Spleen (tissue), 11 donors: ENCODE results near the gene MT1G. TPM values are rescaled to one million over a fixed set of nuclear protein-coding genes. Genes with fewer than 3 reads are reported as not detected.

Source experiments
- DNase-seq: peaks from one replicate; pipeline ENCODE4 v3.0.0-alpha.2; 2020
- H3K27ac ChIP-seq, 8 donors: fragments of 200-600 bp; sonication (generic) in 7 of 8; 1 replicate in 4 of 8; 2 replicates in 4 of 8; pipeline versions ENCODE4 v1.5.0 to v1.8.0; 2016 to 2021; ENCODE audit warnings: inconsistent platforms in 4 of 8, mild to moderate bottlenecking in 4 of 8, moderate library complexity in 1 of 8
- H3K27me3 ChIP-seq, 7 donors: fragments of 200-600 bp; sonication (generic) in 6 of 7; replicated peaks in 1 of 7; 1 replicate in 4 of 7; 2 replicates in 3 of 7; pipeline versions ENCODE4 v1.5.0 to v1.8.0; 2016 to 2021; ENCODE audit warnings: inconsistent platforms in 3 of 7, mild to moderate bottlenecking in 1 of 7
- H3K36me3 ChIP-seq, 6 donors: fragments of 200-600 bp; sonication (generic) in 5 of 6; 1 replicate in 4 of 6; 2 replicates in 2 of 6; pipeline versions ENCODE4 v1.5.0 to v1.8.0; 2016 to 2021; ENCODE audit warnings: inconsistent platforms in 2 of 6
- H3K4me1 ChIP-seq, 6 donors: fragments of 200-600 bp; sonication (generic) in 5 of 6; 1 replicate in 3 of 6; 2 replicates in 3 of 6; pipeline versions ENCODE4 v1.5.0 to v1.8.0; 2016 to 2021; ENCODE audit warnings: inconsistent platforms in 3 of 6
- H3K4me3 ChIP-seq, 8 donors: fragments of 200-600 bp; sonication (generic) in 7 of 8; 1 replicate in 4 of 8; 2 replicates in 4 of 8; pipeline versions ENCODE4 v1.5.0 to v1.8.0; 2016 to 2021; ENCODE audit warnings: inconsistent platforms in 4 of 8, mild to moderate bottlenecking in 4 of 8, moderate library complexity in 2 of 8
- H3K9me3 ChIP-seq, 8 donors: fragments of 200-600 bp; sonication (generic) in 7 of 8; 1 replicate in 4 of 8; 2 replicates in 4 of 8; pipeline versions ENCODE4 v1.5.0 to v1.8.0; 2016 to 2021; ENCODE audit warnings: inconsistent platforms in 4 of 8
- POLR2A ChIP-seq, 3 donors: fragments of 450-650 bp; IDR thresholded peaks; one replicate each; pipeline ENCODE4 v1.5.1; 2017; ENCODE audit warnings: antibody characterized with exemption in 3 of 3, mild to moderate bottlenecking in 1 of 3
- POLR2AphosphoS5 ChIP-seq, 3 donors: sonication (generic); formaldehyde crosslinking; IDR thresholded peaks; one replicate each; pipeline ENCODE4 v1.5.1; 2017; ENCODE audit warnings: antibody characterized with exemption in 3 of 3
- WGBS, 5 donors: extraction: QIAGEN DNeasy Blood & Tissue Kit in 3 of 5; methylation state at CpG; one replicate each; pipeline versions ENCODE4 v1.1.5 to v1.1.7; 2013 to 2018; 5-methylcytosine and 5-hydroxymethylcytosine counted together
- intact Hi-C: fragments of 100-400 bp; cut with DNase I; formaldehyde crosslinking; loops from one replicate; pipeline ENCODE4 v1.15.0; 2023; ENCODE audit warnings: low total_unique reads
- polyA plus RNA-seq, 3 donors: library from polyadenylated mRNA; stranded (reverse); fragments of 200-250 nt; gene quantifications; one replicate each; pipeline ENCODE4 v1.2.1, GENCODE V29; 2013
- total RNA-seq, 7 donors: library from RNA; depleted of rRNA in 3 of 7; stranded (reverse); fragments of >200 nt in 3 of 7; fragmentation: NEBNext Ultra II Directional in 4 of 7; extraction: Animal tissue kit (Norgen Biotek cat#: 25700) in 4 of 7; gene quantifications; one replicate each; pipeline versions ENCODE4 v1.1.0 to v1.2.1, GENCODE V29; 2016 to 2021
- TF ChIP-seq, protein P1 (sequence below), 11 experiments: fragments of 200-600 bp in 7 of 11; fragments of 450-650 bp in 4 of 11; sonication (generic) in 4 of 11; IDR thresholded peaks in 8 of 11; conservative IDR thresholded peaks in 3 of 11; 1 replicate in 7 of 11; 2 replicates in 4 of 11; pipeline versions ENCODE4 v1.4.0 to v1.8.0; 2016 to 2021; ENCODE audit warnings: antibody characterized with exemption in 11 of 11, inconsistent platforms in 4 of 11, mild to moderate bottlenecking in 1 of 11
- donor health status: healthy with polysubstance abuse.
- donor health status: DM: no; HTN: no; CAD: no; lungs with moderate emphysema.
- donor health status: DM: no; HTN: no; CAD: no.
- donor health status: Bipolar disorder and iron deficiency.
- donor health status: healthy.
- donor health status: DM: no; HTN: no; CAD: no.
- donor health status: DM: yes; HTN: yes; CAD: no.

Gene MT1G
- total and polyA plus RNA-seq, 10 donors = 1.1 to 12.2 (median 3.9) TPM; not detected in 5

- no peaks in the 10 kb centered on the region for H3K36me3 ChIP-seq
- intact Hi-C loops = no loop called here
- H3K27me3 ChIP-seq = peaks cover 5 to 90% (median 67%) of the 10 kb centered on the region in 7 donors
- peak within 1 kb of the TSS; percentile 6 to 66 (median 34) for H3K4me3 ChIP-seq
- peaks cover 14 to 39% (median 26%) of the 10 kb centered on the region in 6 donors for H3K4me1 ChIP-seq
- peak; percentile 58 to 87 (median 79) for TF ChIP-seq POLR2AphosphoS5 (IDR thresholded peaks at IDR 0.05)
- TF ChIP-seq, protein P1, sequence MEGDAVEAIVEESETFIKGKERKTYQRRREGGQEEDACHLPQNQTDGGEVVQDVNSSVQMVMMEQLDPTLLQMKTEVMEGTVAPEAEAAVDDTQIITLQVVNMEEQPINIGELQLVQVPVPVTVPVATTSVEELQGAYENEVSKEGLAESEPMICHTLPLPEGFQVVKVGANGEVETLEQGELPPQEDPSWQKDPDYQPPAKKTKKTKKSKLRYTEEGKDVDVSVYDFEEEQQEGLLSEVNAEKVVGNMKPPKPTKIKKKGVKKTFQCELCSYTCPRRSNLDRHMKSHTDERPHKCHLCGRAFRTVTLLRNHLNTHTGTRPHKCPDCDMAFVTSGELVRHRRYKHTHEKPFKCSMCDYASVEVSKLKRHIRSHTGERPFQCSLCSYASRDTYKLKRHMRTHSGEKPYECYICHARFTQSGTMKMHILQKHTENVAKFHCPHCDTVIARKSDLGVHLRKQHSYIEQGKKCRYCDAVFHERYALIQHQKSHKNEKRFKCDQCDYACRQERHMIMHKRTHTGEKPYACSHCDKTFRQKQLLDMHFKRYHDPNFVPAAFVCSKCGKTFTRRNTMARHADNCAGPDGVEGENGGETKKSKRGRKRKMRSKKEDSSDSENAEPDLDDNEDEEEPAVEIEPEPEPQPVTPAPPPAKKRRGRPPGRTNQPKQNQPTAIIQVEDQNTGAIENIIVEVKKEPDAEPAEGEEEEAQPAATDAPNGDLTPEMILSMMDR (IDR thresholded peaks at IDR 0.05 in 8 of 11, conservative IDR thresholded peaks at IDR 0.05 in 3 of 11) = no peak
- H3K9me3 ChIP-seq = no peaks in the 10 kb centered on the region
- DNase-seq = peak; percentile 79
- WGBS, 5 donors = 5 to 14% (median 7%) methylated on average over 47 to 68 of the region's 68 CpGs
- peak within 1 kb of the TSS in 6 of 8 donors; percentile 10 to 52 (median 40) for H3K27ac ChIP-seq
Observed at GRCh38 chr16:56637814-56638750, 29.8 kb downstream of the MT1G start, which contains the start of gene MT1A. MT1A (plus strand) TSS chr16:56638666; CDS start chr16:56638739, 73 bp downstream.

GRCh38 chr16:56636616-56637413, 31.1 kb downstream of the MT1G start:
- intact Hi-C loops = no loop called here
- peaks cover 5 to 98% (median 74%) of the 10 kb centered on the region in 7 donors for H3K27me3 ChIP-seq
- 29 to 49% (median 35%) methylated on average over 9 of the region's 9 CpGs for WGBS, 5 donors

DNA sequence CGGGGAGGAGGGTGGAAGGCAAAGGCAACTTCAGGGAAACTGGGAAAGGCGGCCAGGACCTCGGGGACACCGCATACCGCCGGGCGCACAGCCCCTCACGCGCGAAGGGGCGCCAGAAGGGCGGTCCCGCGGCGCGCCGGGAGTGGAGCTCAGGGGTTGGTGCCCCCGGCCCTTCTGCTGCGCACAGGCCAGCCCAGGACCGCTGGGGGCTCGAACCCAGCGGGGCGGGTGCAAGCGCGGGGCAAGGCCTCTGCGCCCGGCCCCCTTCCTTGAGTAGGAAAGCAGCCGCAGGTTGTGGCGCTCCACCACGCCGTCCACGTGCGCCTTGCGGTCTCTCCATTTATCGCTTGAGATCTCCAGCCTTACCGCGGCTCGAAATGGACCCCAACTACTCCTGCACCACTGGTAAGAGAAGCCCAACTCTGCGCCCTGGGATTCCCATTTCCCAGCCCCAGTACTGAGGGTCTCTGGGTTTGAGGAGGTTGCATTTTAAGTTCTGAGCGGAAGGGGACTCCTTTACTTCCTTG, 32.4 kb downstream of the MT1G start:
- peaks cover 14 to 52% (median 36%) of the 10 kb centered on the region in 6 donors for H3K4me1 ChIP-seq
- H3K4me3 ChIP-seq = peak overlapping the region in 6 of 8 donors; percentile 8 to 53 (median 18)
- no peaks in the 10 kb centered on the region for H3K36me3 ChIP-seq
- intact Hi-C loops = no loop called here
- TF ChIP-seq POLR2AphosphoS5 (IDR thresholded peaks at IDR 0.05) (peak in 1 of 3 donors; percentile 27), POLR2A (IDR thresholded peaks at IDR 0.05) (no peak)
- TF ChIP-seq, protein P1 (IDR thresholded peaks at IDR 0.05 in 8 of 11, conservative IDR thresholded peaks at IDR 0.05 in 3 of 11) = no peak
- DNase-seq = no peak
- H3K9me3 ChIP-seq = no peaks in the 10 kb centered on the region
- H3K27ac ChIP-seq = no peak overlapping the region
- 3 to 21% (median 5%) methylated on average over 24 to 40 of the region's 40 CpGs for WGBS, 5 donors
- peaks cover 5 to 97% (median 75%) of the 10 kb centered on the region in 7 donors for H3K27me3 ChIP-seq

More at GRCh38 chr16:56636616-56637413, 31.1 kb downstream of the MT1G start:
- DNase-seq = no peak
- Histone ChIP-seq H3K4me1 (peaks cover 14 to 44% (median 33%) of the 10 kb centered on the region in 6 donors), H3K27ac (no peak overlapping the region), H3K36me3 (no peaks in the 10 kb centered on the region), H3K9me3 (no peaks in the 10 kb centered on the region), H3K4me3 (no peak overlapping the region)
- TF ChIP-seq, protein P1 (IDR thresholded peaks at IDR 0.05 in 8 of 11, conservative IDR thresholded peaks at IDR 0.05 in 3 of 11) = no peak
- TF ChIP-seq POLR2AphosphoS5 (IDR thresholded peaks at IDR 0.05) = no peak
- TF ChIP-seq POLR2A (IDR thresholded peaks at IDR 0.05) = no peak
